Hepatocyte (in vitro differentiated cells): ENCODE results near the gene EPAS1. TPM values are rescaled to one million over a fixed set of nuclear protein-coding genes. Genes with fewer than 3 reads are reported as not detected.

Experiments
- DNase-seq: peaks from one replicate; pipeline ENCODE4 v3.0.0-alpha.2; 2016; ENCODE audit warnings: low spot score
- H2AFZ ChIP-seq: fragments of 200-600 bp; sonication (generic); 2 replicates; pipeline ENCODE4 v1.6.0; 2016; ENCODE audit warnings: antibody characterized with exemption, mild to moderate bottlenecking
- H3K27ac ChIP-seq: fragments of 200-600 bp; sonication (generic); 2 replicates; pipeline ENCODE4 v1.5.1; 2016; ENCODE audit warnings: mild to moderate bottlenecking
- H3K27me3 ChIP-seq: fragments of 200-600 bp; sonication (generic); 2 replicates; pipeline ENCODE4 v1.6.1; 2016
- H3K36me3 ChIP-seq: fragments of 200-600 bp; sonication (generic); replicated peaks from 2 replicates; pipeline ENCODE4 v1.5.1; 2016; ENCODE audit warnings: low read depth; ENCODE audit not compliant: insufficient read depth
- H3K4me1 ChIP-seq: fragments of 200-600 bp; sonication (generic); 2 replicates; pipeline ENCODE4 v1.5.1; 2016; ENCODE audit warnings: mild to moderate bottlenecking, moderate library complexity; ENCODE audit not compliant: insufficient read depth
- H3K4me2 ChIP-seq: fragments of 200-600 bp; sonication (generic); 2 replicates; pipeline ENCODE4 v1.6.0; 2016
- H3K4me3 ChIP-seq: fragments of 200-600 bp; sonication (generic); 2 replicates; pipeline ENCODE4 v1.5.1; 2016; ENCODE audit warnings: mild to moderate bottlenecking
- H3K79me2 ChIP-seq: fragments of 200-600 bp; sonication (generic); 2 replicates; pipeline ENCODE4 v1.6.0; 2017; ENCODE audit warnings: mild to moderate bottlenecking
- H3K9me2 ChIP-seq: fragments of 200-600 bp; sonication (generic); replicated peaks from 2 replicates; pipeline ENCODE4 v1.6.0; 2017; ENCODE audit warnings: mild to moderate bottlenecking; ENCODE audit not compliant: insufficient read depth
- H3K9me3 ChIP-seq: fragments of 200-600 bp; sonication (generic); 2 replicates; pipeline ENCODE4 v1.5.1; 2016; ENCODE audit warnings: low read depth, mild to moderate bottlenecking
- H4K20me1 ChIP-seq: fragments of 200-600 bp; sonication (generic); 2 replicates; pipeline ENCODE4 v1.6.0; 2016; ENCODE audit warnings: mild to moderate bottlenecking; ENCODE audit not compliant: insufficient read depth, poor library complexity, severe bottlenecking
- CTCF ChIP-seq: fragments of 200-600 bp; sonication (generic); IDR thresholded peaks from 2 replicates; pipeline ENCODE4 v1.5.1; 2016; ENCODE audit warnings: antibody characterized with exemption, mild to moderate bottlenecking; ENCODE audit not compliant: poor library complexity
- EZH2 ChIP-seq: fragments of 200-600 bp; sonication (generic); IDR thresholded peaks from 2 replicates; pipeline ENCODE4 v1.6.1; 2016; ENCODE audit warnings: antibody characterized with exemption, mild to moderate bottlenecking, borderline replicate concordance
- EZH2phosphoT487 ChIP-seq: fragments of 200-600 bp; sonication (generic); IDR thresholded peaks from one replicate; pipeline ENCODE4 v1.6.1; 2018; ENCODE audit warnings: antibody characterized with exemption, mild to moderate bottlenecking, low read depth, moderate library complexity; ENCODE audit not compliant: unreplicated experiment, severe bottlenecking
- WGBS: methylation state at CpG from one replicate; pipeline ENCODE4 v1.1.6; 2016; ENCODE audit warnings: low lambda C conversion rate; ENCODE audit errors: missing lambda C conversion rate; 5-methylcytosine and 5-hydroxymethylcytosine counted together
- polyA plus RNA-seq: library from polyadenylated mRNA; unstranded; fragments of >200 nt; fragmentation: Nextera tagmentation; extraction: Ambion mirVana; gene quantifications from 2 replicates; pipeline ENCODE4 v1.2.1, GENCODE V29; 2016
- total RNA-seq: library from RNA; depleted of rRNA; stranded (reverse); fragments of >200 nt; gene quantifications from 2 replicates; pipeline ENCODE4 v1.2.3, GENCODE V29; 2014

EPAS1 gene
- total and polyA plus RNA-seq, 2 experiments from 2014 or later = 112 to 115 TPM

- Histone ChIP-seq H3K9me3 (no peaks in the 10 kb centered on the region), H3K4me2 (no peak overlapping the region), H3K4me1 (peaks cover 8% of the 10 kb centered on the region), H2AFZ (no peak overlapping the region), H3K79me2 (no peaks in the 10 kb centered on the region), H3K36me3 (no peaks in the 10 kb centered on the region), H3K27me3 (no peaks in the 10 kb centered on the region), H3K27ac (no peak overlapping the region), H3K9me2 (no peaks in the 10 kb centered on the region), H3K4me3 (no peak overlapping the region), H4K20me1 (no peaks in the 10 kb centered on the region)
- no peak for DNase-seq
- TF ChIP-seq CTCF (no peak), EZH2 (no peak), EZH2phosphoT487 (no peak)
- WGBS = 80% methylated on average over 8 of the region's 8 CpGs
Observed at GRCh38 chr2:46404181-46404759, 107.1 kb downstream of the EPAS1 start.

- H3K9me3 ChIP-seq = no peaks in the 10 kb centered on the region
- no peaks in the 10 kb centered on the region for H3K36me3 ChIP-seq
- H3K9me2 ChIP-seq = no peaks in the 10 kb centered on the region
- no peaks in the 10 kb centered on the region for H3K79me2 ChIP-seq
- peak overlapping the region; percentile 74 for H3K27ac ChIP-seq
- no peak overlapping the region for H3K4me2 ChIP-seq
- no peak overlapping the region for H2AFZ ChIP-seq
- 93% methylated on average over 14 of the region's 14 CpGs for WGBS
- TF ChIP-seq CTCF = no peak
- TF ChIP-seq EZH2 = no peak
- TF ChIP-seq EZH2phosphoT487 = no peak
- no peaks in the 10 kb centered on the region for H4K20me1 ChIP-seq
- DNase-seq = no peak
- no peak overlapping the region for H3K4me3 ChIP-seq
- peaks cover 14% of the 10 kb centered on the region for H3K4me1 ChIP-seq
- no peaks in the 10 kb centered on the region for H3K27me3 ChIP-seq
Observed at GRCh38 chr2:46407852-46408455, 110.7 kb downstream of the EPAS1 start.

- no peak overlapping the region for H2AFZ ChIP-seq
- H3K27ac ChIP-seq = peak overlapping the region; percentile 56
Observed at GRCh38 chr2:46409756-46410155, 112.5 kb downstream of the EPAS1 start.

More at GRCh38 chr2:46409756-46410155, 112.5 kb downstream of the EPAS1 start:
- H3K9me3 ChIP-seq = no peaks in the 10 kb centered on the region
- H3K4me1 ChIP-seq = peaks cover 14% of the 10 kb centered on the region
- H3K27me3 ChIP-seq = no peaks in the 10 kb centered on the region
- TF ChIP-seq EZH2 (no peak), EZH2phosphoT487 (no peak), CTCF (no peak)
- H3K4me3 ChIP-seq = no peak overlapping the region
- no peaks in the 10 kb centered on the region for H3K36me3 ChIP-seq
- DNase-seq = no peak
- no peaks in the 10 kb centered on the region for H3K79me2 ChIP-seq
- H4K20me1 ChIP-seq = no peaks in the 10 kb centered on the region
- H3K9me2 ChIP-seq = no peaks in the 10 kb centered on the region
- H3K4me2 ChIP-seq = no peak overlapping the region
- 50% methylated on average over 4 of the region's 4 CpGs for WGBS
